Aorta (tissue), 5 donors: ENCODE measurements around the gene PAQR5. TPM values are rescaled to one million over a fixed set of nuclear protein-coding genes. Genes with fewer than 3 reads are reported as not detected.

ENCODE experiments used
- ATAC-seq: fragments of 200-7000 bp; cut with Tn5 transposase; one replicate; pipeline ENCODE4 v1.9.1; 2022; ENCODE audit warnings: moderate library complexity; ENCODE audit not compliant: low FRiP score
- DNase-seq, 2 donors: peaks; one replicate each; pipeline ENCODE4 v3.0.0-alpha.2; 2020
- H3K27ac ChIP-seq, 2 donors: one replicate each; pipeline ENCODE4 v1.5.1; 2013; ENCODE audit warnings: low read length in 2 of 2, mild to moderate bottlenecking in 2 of 2, moderate library complexity in 2 of 2, control low read depth in 1 of 2, inconsistent platforms in 1 of 2, low read depth in 1 of 2
- H3K27me3 ChIP-seq, 2 donors: one replicate each; pipeline ENCODE4 v1.6.1; 2013; ENCODE audit warnings: control low read depth in 1 of 2, low read length in 1 of 2, mild to moderate bottlenecking in 1 of 2, moderate library complexity in 1 of 2; ENCODE audit not compliant: insufficient read depth in 2 of 2, control insufficient read depth in 1 of 2
- H3K36me3 ChIP-seq, 2 donors: one replicate each; pipeline ENCODE4 v1.6.1; 2013; ENCODE audit warnings: control low read depth in 1 of 2, low read length in 1 of 2, mild to moderate bottlenecking in 1 of 2; ENCODE audit not compliant: insufficient read depth in 2 of 2, control insufficient read depth in 1 of 2
- H3K4me1 ChIP-seq, 2 donors: one replicate each; pipeline ENCODE4 v1.6.1; 2013; ENCODE audit warnings: low read length in 2 of 2, control low read depth in 1 of 2, mild to moderate bottlenecking in 1 of 2, moderate library complexity in 1 of 2; ENCODE audit not compliant: insufficient read depth in 2 of 2, control insufficient read depth in 1 of 2
- H3K4me3 ChIP-seq, 2 donors: one replicate each; pipeline ENCODE4 v1.5.1; 2013; ENCODE audit warnings: low read length in 2 of 2, control low read depth in 1 of 2, mild to moderate bottlenecking in 1 of 2
- H3K9me3 ChIP-seq: one replicate; pipeline ENCODE4 v1.6.1; 2013; ENCODE audit warnings: mild to moderate bottlenecking, low read length; ENCODE audit not compliant: control insufficient read depth
- WGBS, 2 donors: extraction: QIAGEN DNeasy Blood & Tissue Kit; methylation state at CpG; one replicate each; pipeline ENCODE4 v1.1.7; 2013; 5-methylcytosine and 5-hydroxymethylcytosine counted together
- intact Hi-C, 2 donors: fragments of 100-400 bp; cut with DNase I; formaldehyde crosslinking; loops; one replicate each; pipeline versions ENCODE4 v1.14.2 to v1.15.0; 2022
- polyA plus RNA-seq, 2 donors: library from polyadenylated mRNA; stranded (reverse); fragments of 200-250 nt; gene quantifications; one replicate each; pipeline ENCODE4 v1.2.3, GENCODE V29; 2013
- total RNA-seq, 2 donors: library from RNA; stranded (reverse); fragmentation: NEBNext Ultra II Directional; extraction: Animal tissue kit (Norgen Biotek cat#: 25700); gene quantifications; one replicate each; pipeline ENCODE4 v1.2.1, GENCODE V29; 2021
- donor health status: healthy with polysubstance abuse.
- donor health status: Bipolar disorder and iron deficiency.
- donor health status: DM: no; HTN: no; CAD: no.
- donor health status: DM: no; HTN: no; CAD: no.
- donor health status: DM: yes; HTN: yes; CAD: no.

Gene PAQR5
- total and polyA plus RNA-seq, 4 donors: 0.31 to 1.9 (median 0.54) TPM

- H3K4me3 ChIP-seq: no peak overlapping the region
- ATAC-seq: no peak
- no peaks in the 10 kb centered on the region for H3K36me3 ChIP-seq
- H3K27ac ChIP-seq: no peak overlapping the region
- intact Hi-C loops: loop anchor here in 1 of 2 donors (10.0 kb wide), 1 partner anchor 231 kb away; the partner anchor contains the start of gene GLCE
- no peak for DNase-seq
- no peaks in the 10 kb centered on the region for H3K27me3 ChIP-seq
- no peaks in the 10 kb centered on the region for H3K9me3 ChIP-seq
- no peaks in the 10 kb centered on the region for H3K4me1 ChIP-seq
- 91 to 92% methylated on average over 10 of the region's 10 CpGs for WGBS, 2 donors
Observed at GRCh38 chr15:69395460-69395859, 96.7 kb downstream of the PAQR5 start.

DNA sequence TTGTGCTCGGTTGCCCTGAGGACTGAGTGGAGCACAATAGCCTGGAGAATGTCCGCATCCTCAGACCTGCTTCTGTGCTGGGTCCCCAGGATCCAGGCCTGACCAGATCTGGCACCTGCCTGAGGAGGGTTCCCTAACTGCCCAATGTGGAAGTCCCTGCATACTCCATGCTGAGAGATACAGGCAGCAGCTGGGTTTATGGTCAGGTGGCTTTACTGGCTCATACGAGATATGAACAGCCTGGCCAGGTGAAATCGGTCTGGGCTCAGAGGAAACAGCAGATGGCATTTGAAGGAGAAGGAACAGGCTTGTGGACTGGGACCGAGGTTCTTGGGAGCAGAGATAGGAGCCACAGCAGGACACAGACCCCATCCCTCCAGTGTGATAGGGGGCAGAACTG is 97.3 kb downstream of the PAQR5 start:
- ATAC-seq: no peak
- WGBS, 2 donors: 87% methylated on average over 5 of the region's 5 CpGs
- Histone ChIP-seq H3K27ac (no peak overlapping the region), H3K4me1 (no peaks in the 10 kb centered on the region), H3K9me3 (no peaks in the 10 kb centered on the region), H3K36me3 (no peaks in the 10 kb centered on the region), H3K27me3 (no peaks in the 10 kb centered on the region), H3K4me3 (no peak overlapping the region)
- intact Hi-C loops: loop anchor here in 1 of 2 donors (10.0 kb wide), 1 partner anchor 231 kb away; the partner anchor contains the start of gene GLCE
- no peak for DNase-seq

DNA sequence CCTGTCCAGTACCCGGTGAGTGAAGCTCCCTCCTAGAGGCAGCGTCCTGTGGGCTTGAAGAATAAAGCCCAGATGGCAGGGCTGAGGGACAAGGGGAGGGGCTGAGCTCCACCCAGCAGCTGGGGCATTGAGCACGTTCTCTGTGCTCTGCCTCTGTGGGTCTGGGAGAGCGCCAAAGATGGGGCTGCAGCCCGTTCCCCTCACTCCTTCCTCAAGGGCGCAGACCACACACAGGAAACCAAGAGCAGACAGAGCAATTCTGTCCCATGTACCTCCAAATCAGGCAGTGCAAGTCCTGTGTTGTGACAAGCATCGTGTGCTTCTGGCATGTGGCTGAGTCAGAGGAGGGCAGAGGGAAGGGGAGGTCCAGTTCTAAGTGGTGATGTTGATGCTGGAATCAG is 99.8 kb downstream of the PAQR5 start:
- Histone ChIP-seq H3K4me1 (no peaks in the 10 kb centered on the region), H3K4me3 (no peak overlapping the region), H3K27me3 (no peaks in the 10 kb centered on the region), H3K27ac (no peak overlapping the region), H3K9me3 (no peaks in the 10 kb centered on the region), H3K36me3 (no peaks in the 10 kb centered on the region)
- ATAC-seq: no peak
- 57 to 63% methylated on average over 7 of the region's 7 CpGs for WGBS, 2 donors
- no peak for DNase-seq
- intact Hi-C loops: loop anchor here in 1 of 2 donors (10.0 kb wide), 1 partner anchor 234 kb away; the partner anchor contains the start of gene GLCE

GRCh38 chr15:69400850-69401249 is 102.1 kb downstream of the PAQR5 start:
- no peak overlapping the region for H3K4me3 ChIP-seq
- no peaks in the 10 kb centered on the region for H3K36me3 ChIP-seq
- intact Hi-C loops: no loop called here
- no peaks in the 10 kb centered on the region for H3K9me3 ChIP-seq
- WGBS, 2 donors: 94% methylated on average over 6 of the region's 6 CpGs
- H3K27ac ChIP-seq: no peak overlapping the region
- no peaks in the 10 kb centered on the region for H3K4me1 ChIP-seq
- ATAC-seq (no peak), DNase-seq (no peak)
- no peaks in the 10 kb centered on the region for H3K27me3 ChIP-seq

GRCh38 chr15:69402816-69403215 is 104.1 kb downstream of the PAQR5 start:
- intact Hi-C loops: no loop called here
- Histone ChIP-seq H3K27ac (no peak overlapping the region), H3K27me3 (no peaks in the 10 kb centered on the region), H3K4me1 (no peaks in the 10 kb centered on the region), H3K9me3 (no peaks in the 10 kb centered on the region), H3K36me3 (no peaks in the 10 kb centered on the region), H3K4me3 (no peak overlapping the region)
- DNase-seq (peak in 1 of 2 donors; percentile 27), ATAC-seq (no peak)
- WGBS, 2 donors: 94 to 95% methylated on average over 2 of the region's 2 CpGs

GRCh38 chr15:69403594-69403993 is 104.9 kb downstream of the PAQR5 start:
- intact Hi-C loops: no loop called here
- H3K27ac ChIP-seq: no peak overlapping the region
- no peaks in the 10 kb centered on the region for H3K9me3 ChIP-seq
- H3K4me3 ChIP-seq: no peak overlapping the region
- H3K4me1 ChIP-seq: no peaks in the 10 kb centered on the region
- H3K27me3 ChIP-seq: no peaks in the 10 kb centered on the region
- 69 to 72% methylated on average over 4 of the region's 4 CpGs for WGBS, 2 donors
- H3K36me3 ChIP-seq: no peaks in the 10 kb centered on the region
- DNase-seq (no peak), ATAC-seq (no peak)

- WGBS, 2 donors: 58% methylated on average over 3 of the region's 3 CpGs
- H3K4me3 ChIP-seq: no peak overlapping the region
- no peaks in the 10 kb centered on the region for H3K27me3 ChIP-seq
- no peaks in the 10 kb centered on the region for H3K4me1 ChIP-seq
- H3K36me3 ChIP-seq: no peaks in the 10 kb centered on the region
- no peak overlapping the region for H3K27ac ChIP-seq
- H3K9me3 ChIP-seq: no peaks in the 10 kb centered on the region
- ATAC-seq: no peak
- intact Hi-C loops: no loop called here
- no peak for DNase-seq
Observed at GRCh38 chr15:69405110-69405509, 106.4 kb downstream of the PAQR5 start.

GRCh38 chr15:69407719-69408400 is 109.1 kb downstream of the PAQR5 start:
- H3K9me3 ChIP-seq: no peaks in the 10 kb centered on the region
- ATAC-seq (no peak), DNase-seq (no peak)
- WGBS, 2 donors: 92 to 94% methylated on average over 3 of the region's 3 CpGs
- no peaks in the 10 kb centered on the region for H3K36me3 ChIP-seq
- no peak overlapping the region for H3K4me3 ChIP-seq
- H3K27me3 ChIP-seq: no peaks in the 10 kb centered on the region
- H3K27ac ChIP-seq: no peak overlapping the region
- peaks cover 0 to 3% of the 10 kb centered on the region in 2 donors for H3K4me1 ChIP-seq
- intact Hi-C loops: no loop called here

DNA sequence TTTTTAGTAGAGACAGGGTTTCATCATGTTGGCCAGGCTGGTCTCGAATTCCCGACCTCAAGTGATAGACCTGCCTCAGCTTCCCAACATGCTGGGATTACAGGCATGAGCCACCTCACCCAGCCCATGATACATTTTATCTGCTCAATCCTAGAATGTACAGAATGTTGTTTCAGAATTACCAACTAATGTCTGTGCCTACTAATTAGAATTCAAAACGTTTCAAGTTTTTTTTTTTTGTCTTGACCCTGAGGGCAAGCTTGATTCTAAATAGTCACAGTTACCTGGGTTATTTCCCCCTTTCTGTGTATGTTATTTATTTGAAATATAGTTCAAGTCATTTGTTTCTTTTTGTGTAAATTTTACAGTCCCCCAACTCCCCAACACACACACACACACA is 110.1 kb downstream of the PAQR5 start:
- intact Hi-C loops: no loop called here
- H3K9me3 ChIP-seq: no peaks in the 10 kb centered on the region
- H3K36me3 ChIP-seq: no peaks in the 10 kb centered on the region
- 59 to 66% methylated on average over 3 of the region's 3 CpGs for WGBS, 2 donors
- DNase-seq: no peak
- no peaks in the 10 kb centered on the region for H3K27me3 ChIP-seq
- no peak overlapping the region for H3K27ac ChIP-seq
- H3K4me3 ChIP-seq: no peak overlapping the region
- no peak for ATAC-seq
- H3K4me1 ChIP-seq: peaks cover 0 to 8% of the 10 kb centered on the region in 2 donors
